ENCODE measurements around the gene INPP5A.

INPP5A gene

GRCh38 chr10:132743925-132744490 is 206.4 kb downstream of the INPP5A start:
- Histone ChIP-seq H3F3A (ENCODE audit: insufficient read depth, low read length) (no peaks in the 10 kb centered on the region), H4K20me1 (ENCODE audit: insufficient read depth, low read length) (no peaks in the 10 kb centered on the region), H3K4me3 (ENCODE audit: low read length) (no peak overlapping the region), H3K9me3 (replicated peaks; ENCODE audit: insufficient read depth, low read length) (no peaks in the 10 kb centered on the region), H3K9ac (ENCODE audit: low read length) (no peak overlapping the region), H2AFZ (ENCODE audit: low read length) (no peak overlapping the region), H3K79me2 (ENCODE audit: low read length) (no peaks in the 10 kb centered on the region), H3K27me3 (replicated peaks; ENCODE audit: insufficient read depth, low read length) (no peaks in the 10 kb centered on the region), H3K27ac (ENCODE audit: low read length) (no peak overlapping the region), H3K4me2 (ENCODE audit: low read depth, low read length) (no peak overlapping the region), H3K9me2 (replicated peaks; ENCODE audit: insufficient read depth, low read length) (no peaks in the 10 kb centered on the region), H3K36me3 (replicated peaks; ENCODE audit: insufficient read depth, low read length) (no peaks in the 10 kb centered on the region), H3K4me1 (ENCODE audit: low read length) (no peaks in the 10 kb centered on the region)
- DNase-seq, result no peak
- no peak for TF ChIP-seq EZH2phosphoT487 (IDR thresholded peaks at IDR 0.05; ENCODE audit: low read length)
- TF ChIP-seq CTCF (IDR thresholded peaks at IDR 0.05; ENCODE audit: low read length), result no peak
- no peak for TF ChIP-seq EZH2 (optimal IDR thresholded peaks at IDR 0.05; ENCODE audit: low read depth, low read length)

- H3K4me2 ChIP-seq (ENCODE audit: low read depth, low read length), result no peak overlapping the region
- no peak overlapping the region for H3K4me3 ChIP-seq (ENCODE audit: low read length)
- no peak overlapping the region for H3K27ac ChIP-seq (ENCODE audit: low read length)
- H3K4me1 ChIP-seq (ENCODE audit: low read length), result no peaks in the 10 kb centered on the region
- no peaks in the 10 kb centered on the region for H3K9me3 ChIP-seq (replicated peaks; ENCODE audit: insufficient read depth, low read length)
- no peaks in the 10 kb centered on the region for H3K9me2 ChIP-seq (replicated peaks; ENCODE audit: insufficient read depth, low read length)
- TF ChIP-seq EZH2 (optimal IDR thresholded peaks at IDR 0.05; ENCODE audit: low read depth, low read length) (no peak), EZH2phosphoT487 (IDR thresholded peaks at IDR 0.05; ENCODE audit: low read length) (no peak), CTCF (IDR thresholded peaks at IDR 0.05; ENCODE audit: low read length) (no peak)
- no peak overlapping the region for H2AFZ ChIP-seq (ENCODE audit: low read length)
- no peaks in the 10 kb centered on the region for H3K27me3 ChIP-seq (replicated peaks; ENCODE audit: insufficient read depth, low read length)
- no peak for DNase-seq
- H3F3A ChIP-seq (ENCODE audit: insufficient read depth, low read length), result no peaks in the 10 kb centered on the region
- no peaks in the 10 kb centered on the region for H4K20me1 ChIP-seq (ENCODE audit: insufficient read depth, low read length)
- no peak overlapping the region for H3K9ac ChIP-seq (ENCODE audit: low read length)
- H3K79me2 ChIP-seq (ENCODE audit: low read length), result no peaks in the 10 kb centered on the region
- no peaks in the 10 kb centered on the region for H3K36me3 ChIP-seq (replicated peaks; ENCODE audit: insufficient read depth, low read length)
Observed at GRCh38 chr10:132744839-132745238, 207.3 kb downstream of the INPP5A start.

- no peak overlapping the region for H3K9ac ChIP-seq (ENCODE audit: low read length)
- H3K27ac ChIP-seq (ENCODE audit: low read length), result no peak overlapping the region
- no peak for DNase-seq
- H2AFZ ChIP-seq (ENCODE audit: low read length), result no peak overlapping the region
- H3K27me3 ChIP-seq (replicated peaks; ENCODE audit: insufficient read depth, low read length), result no peaks in the 10 kb centered on the region
- H3K4me1 ChIP-seq (ENCODE audit: low read length), result no peaks in the 10 kb centered on the region
- H3K9me3 ChIP-seq (replicated peaks; ENCODE audit: insufficient read depth, low read length), result no peaks in the 10 kb centered on the region
- no peaks in the 10 kb centered on the region for H3F3A ChIP-seq (ENCODE audit: insufficient read depth, low read length)
- TF ChIP-seq EZH2phosphoT487 (IDR thresholded peaks at IDR 0.05; ENCODE audit: low read length), result no peak
- no peak for TF ChIP-seq CTCF (IDR thresholded peaks at IDR 0.05; ENCODE audit: low read length)
- TF ChIP-seq EZH2 (optimal IDR thresholded peaks at IDR 0.05; ENCODE audit: low read depth, low read length), result no peak
- no peaks in the 10 kb centered on the region for H3K9me2 ChIP-seq (replicated peaks; ENCODE audit: insufficient read depth, low read length)
- no peak overlapping the region for H3K4me3 ChIP-seq (ENCODE audit: low read length)
- no peaks in the 10 kb centered on the region for H3K79me2 ChIP-seq (ENCODE audit: low read length)
- H3K4me2 ChIP-seq (ENCODE audit: low read depth, low read length), result no peak overlapping the region
- H3K36me3 ChIP-seq (replicated peaks; ENCODE audit: insufficient read depth, low read length), result no peaks in the 10 kb centered on the region
- H4K20me1 ChIP-seq (ENCODE audit: insufficient read depth, low read length), result no peaks in the 10 kb centered on the region
Observed at GRCh38 chr10:132745511-132745910, 207.9 kb downstream of the INPP5A start.
